K562 (cell line): Measurements from ENCODE around the gene SLC4A5. TPM values are rescaled to one million over a fixed set of nuclear protein-coding genes. Genes with fewer than 3 reads are reported as not detected.
A peak's percentile ranks its signal among the peaks of the same experiment; 100 is the strongest.

Experiments used
- ATAC-seq: fragments of 200-7000 bp; cut with Tn5 transposase; 3 replicates; pipeline ENCODE4 v1.9.1; 2020; ENCODE audit warnings: moderate library complexity
- BruUV-seq: library from RNA; stranded (reverse); fragments of 400-500 nt; replicated peaks from 2 replicates; lab custom pipeline; 2021; lab: Mats Ljungman, UMichigan
- CTCF ChIA-PET: fragments of 300-600 bp; formaldehyde crosslinking; extraction: SDS; loops from one replicate; lab custom pipeline; 2021; ENCODE audit warnings: low intra/inter-chr PET ratio; lab: Yijun Ruan, JAX
- POLR2A ChIA-PET: fragments of 300-600, 350-650 bp; sonication (Branson Sonifier 250); formaldehyde crosslinking; extraction: SDS; loops from one replicate; lab custom pipeline; 2021; ENCODE audit warnings: antibody characterized with exemption, inconsistent platforms; lab: Yijun Ruan, JAX
- DNase-seq, 4 experiments: peaks; one replicate each; pipeline versions ENCODE4 v3.0.0 to v3.0.0-alpha.2; 2011 to 2018; ENCODE audit warnings: low spot score in 3 of 4, mixed read lengths in 3 of 4; ENCODE audit errors: extremely low read depth in 1 of 4
- FAIRE-seq: peaks from 2 replicates; lab custom pipeline; 2011; peaks lifted over from hg19 to GRCh38; lab: Jason Lieb, UNC
- H2AFZ ChIP-seq: 2 replicates; pipeline ENCODE4 v1.6.0; 2011; ENCODE audit warnings: low read depth, low read length, control low read depth, inconsistent platforms
- H3K27ac ChIP-seq: fragments of 200-600 bp; 3 replicates; pipeline ENCODE4 v1.8.0; 2011; ENCODE audit warnings: low read depth, mild to moderate bottlenecking, control low read depth, inconsistent platforms, low read length, moderate library complexity, mixed read lengths; ENCODE audit errors: extremely low read depth
- H3K27me3 ChIP-seq, 2 experiments: fragments of 300-600 bp in 1 of 2; 2 replicates in 1 of 2; 3 replicates in 1 of 2; pipeline versions ENCODE4 v1.6.0 to v1.8.0; 2011; ENCODE audit warnings: inconsistent platforms in 2 of 2, low read length in 2 of 2, mild to moderate bottlenecking in 1 of 2, mixed read lengths in 1 of 2, moderate library complexity in 1 of 2; ENCODE audit not compliant: control insufficient read depth in 2 of 2, insufficient read depth in 2 of 2
- H3K36me3 ChIP-seq: fragments of 300-600 bp; 3 replicates; pipeline ENCODE4 v1.8.0; 2011; ENCODE audit warnings: mild to moderate bottlenecking, low read length, inconsistent platforms; ENCODE audit not compliant: control insufficient read depth, insufficient read depth
- H3K4me1 ChIP-seq, 2 experiments: fragments of 200-600 bp in 1 of 2; replicated peaks in 1 of 2; 2 replicates in 1 of 2; 3 replicates in 1 of 2; pipeline versions ENCODE4 v1.5.1 to v1.8.0; 2011; ENCODE audit warnings: inconsistent platforms in 2 of 2, low read length in 2 of 2, mild to moderate bottlenecking in 1 of 2, mixed read lengths in 1 of 2, moderate library complexity in 1 of 2; ENCODE audit not compliant: control insufficient read depth in 2 of 2, insufficient read depth in 2 of 2
- H3K4me2 ChIP-seq: 2 replicates; pipeline ENCODE4 v1.6.1; 2011; ENCODE audit warnings: low read length, control low read depth, inconsistent platforms, mixed read lengths; ENCODE audit not compliant: insufficient read depth
- H3K4me3 ChIP-seq: fragments of 200-600 bp; sonication (generic), shearing (Covaris generic); 2 replicates; pipeline ENCODE4 v1.5.1; 2016; ENCODE audit warnings: control low read depth, inconsistent platforms
- H3K79me2 ChIP-seq: fragments of 200-600 bp; 3 replicates; pipeline ENCODE4 v1.8.0; 2011; ENCODE audit warnings: low read length, inconsistent platforms; ENCODE audit not compliant: control insufficient read depth, insufficient read depth
- H3K9ac ChIP-seq, 2 experiments: 2 replicates each; pipeline versions ENCODE4 v1.6.0 to v1.6.1; 2011; ENCODE audit warnings: low read depth in 2 of 2, low read length in 2 of 2, control low read depth in 1 of 2, inconsistent platforms in 1 of 2, mild to moderate bottlenecking in 1 of 2, mixed read lengths in 1 of 2; ENCODE audit not compliant: insufficient read depth in 1 of 2
- H3K9me1 ChIP-seq: one replicate; pipeline ENCODE4 v1.6.0; 2011; ENCODE audit warnings: inconsistent platforms, mild to moderate bottlenecking, low read length, moderate library complexity; ENCODE audit not compliant: control insufficient read depth, insufficient read depth
- H3K9me3 ChIP-seq: replicated peaks from 2 replicates; pipeline ENCODE4 v1.5.1; 2011; ENCODE audit warnings: low read depth, low read length, inconsistent platforms; ENCODE audit not compliant: control insufficient read depth, insufficient read depth
- H4K20me1 ChIP-seq: replicated peaks from 2 replicates; pipeline ENCODE4 v1.6.1; 2011; ENCODE audit warnings: low read length, inconsistent platforms, mixed read lengths; ENCODE audit not compliant: control insufficient read depth, insufficient read depth
- ATF1 ChIP-seq, 2 experiments: fragments of 450-650 bp in 1 of 2; IDR thresholded peaks; 2 replicates each; pipeline ENCODE4 v1.6.1; 2016; ENCODE audit warnings: missing compliant biosample characterization in 1 of 2, missing genetic modification characterization in 1 of 2
- FOS ChIP-seq: IDR thresholded peaks from 3 replicates; pipeline ENCODE4 v1.6.1; 2011; ENCODE audit not compliant: insufficient read length; ENCODE audit errors: extremely low read depth
- FOXJ3 ChIP-seq: sonication (generic); formaldehyde crosslinking; IDR thresholded peaks from 2 replicates; pipeline ENCODE4 v1.4.0; 2020; ENCODE audit warnings: mild to moderate bottlenecking, missing genetic modification reagents
- GATAD2A ChIP-seq: fragments of 450-650 bp; IDR thresholded peaks from 2 replicates; pipeline ENCODE4 v1.6.1; 2017
- MCM7 ChIP-seq, 2 experiments: fragments of 450-650 bp; IDR thresholded peaks; 2 replicates each; pipeline ENCODE4 v1.6.1; 2016 to 2018
- NFYB ChIP-seq: IDR thresholded peaks from 2 replicates; pipeline ENCODE4 v1.6.1; 2011; ENCODE audit warnings: mild to moderate bottlenecking, moderate library complexity; ENCODE audit not compliant: insufficient read length; ENCODE audit errors: extremely low read depth
- RAD51 ChIP-seq: fragments of 450-650 bp; IDR thresholded peaks from 2 replicates; pipeline ENCODE4 v1.7.1; 2016; ENCODE audit warnings: low read depth, mild to moderate bottlenecking, borderline replicate concordance
- RB1 ChIP-seq: fragments of 450-650 bp; IDR thresholded peaks from 2 replicates; pipeline ENCODE4 v1.6.1; 2017; ENCODE audit warnings: low read depth, mild to moderate bottlenecking
- TBL1XR1 ChIP-seq, 2 experiments: IDR thresholded peaks; 2 replicates each; pipeline ENCODE4 v1.6.1; 2012; ENCODE audit warnings: improper control_type of control experiment in 2 of 2, low read length in 2 of 2, mild to moderate bottlenecking in 1 of 2
- TCF7 ChIP-seq: sonication (generic); IDR thresholded peaks from 2 replicates; pipeline ENCODE4 v1.6.1; 2016; ENCODE audit warnings: antibody characterized with exemption, borderline replicate concordance
- TCF7L2 ChIP-seq: fragments of 150-350 bp; IDR thresholded peaks from 2 replicates; pipeline ENCODE4 v1.6.1; 2016; ENCODE audit warnings: low read depth, mild to moderate bottlenecking, low read length, moderate library complexity
- TOE1 ChIP-seq, 2 experiments: fragments of 450-650 bp in 1 of 2; sonication (generic) in 1 of 2; formaldehyde crosslinking in 1 of 2; IDR thresholded peaks; 2 replicates each; pipeline versions ENCODE4 v1.7.1 to v1.8.0; 2016 to 2022; ENCODE audit warnings: borderline replicate concordance in 2 of 2, mild to moderate bottlenecking in 2 of 2, antibody characterized with exemption in 1 of 2, inconsistent platforms in 1 of 2, low read depth in 1 of 2, missing genetic modification reagents in 1 of 2, moderate library complexity in 1 of 2
- YY1 ChIP-seq, 3 experiments: IDR thresholded peaks; 2 replicates each; pipeline ENCODE4 v1.6.1; 2011; ENCODE audit warnings: low read length in 2 of 3, mild to moderate bottlenecking in 2 of 3, moderate library complexity in 2 of 3, borderline replicate concordance in 1 of 3, control low read depth in 1 of 3, low read depth in 1 of 3; ENCODE audit not compliant: insufficient read depth in 3 of 3, insufficient replicate concordance in 2 of 3, control insufficient read depth in 1 of 3, insufficient read length in 1 of 3; ENCODE audit errors: extremely low read depth in 1 of 3
- ZBED1 ChIP-seq: IDR thresholded peaks from 2 replicates; pipeline ENCODE4 v1.6.1; 2014
- ZNF124 ChIP-seq: sonication (generic); formaldehyde crosslinking; IDR thresholded peaks from 2 replicates; pipeline ENCODE4 v1.8.1; 2022; ENCODE audit warnings: missing genetic modification reagents
- ZNF561 ChIP-seq: fragments of 450-650 bp; formaldehyde crosslinking; conservative IDR thresholded peaks from 2 replicates; pipeline ENCODE4 v1.4.0; 2020; ENCODE audit warnings: mild to moderate bottlenecking, moderate library complexity
- ZNF699 ChIP-seq: fragments of 250-450 bp; sonication (Bioruptor Pico); IDR thresholded peaks from 2 replicates; pipeline ENCODE4 v1.8.0; 2021; ENCODE audit warnings: mild to moderate bottlenecking, moderate library complexity; ENCODE audit not compliant: insufficient replicate concordance
- WGBS: fragments of 100-300 bp; shearing (Covaris generic); methylation state at CpG from one replicate; pipeline ENCODE4 v1.1.6; 2016; ENCODE audit warnings: low coverage, mixed read lengths; ENCODE audit not compliant: insufficient coverage; ENCODE audit errors: missing lambda C conversion rate; 5-methylcytosine and 5-hydroxymethylcytosine counted together
- in situ Hi-C: fragments of 300-500 bp; cut with MboI; formaldehyde crosslinking; loops from 4 replicates; pipeline ENCODE4 v1.15.0; 2018; ENCODE audit warnings: inconsistent platforms, mixed read lengths
- intact Hi-C: fragments of 100-400 bp; cut with micrococcal nuclease; formaldehyde crosslinking; loops from 2 replicates; pipeline ENCODE4 v1.14.2; 2022
- polyA plus RNA-seq, 8 experiments: library from polyadenylated mRNA; depleted of rRNA in 4 of 8; stranded (reverse) in 5 of 8; unstranded in 3 of 8; fragments of >200 nt; fragmentation: Nextera tagmentation in 2 of 8; fragmentation: Illumina TruSeq in 1 of 8; extraction: Ambion mirVana in 2 of 8; extraction: Trizol in 1 of 8; gene quantifications; 2 replicates each; pipeline versions ENCODE4 v1.2.1 to v1.2.3, GENCODE V29; 2011 to 2014; ENCODE audit warnings: inconsistent platforms in 1 of 8, missing spikeins in 1 of 8
- total RNA-seq, 7 experiments: library from RNA; depleted of rRNA in 6 of 7; stranded (reverse); fragments of >200 nt in 6 of 7; fragmentation: Illumina TruSeq in 2 of 7; extraction: Trizol in 2 of 7; gene quantifications; 2 replicates each; pipeline versions ENCODE4 v1.2.1 to v1.2.3, GENCODE V29; 2011 to 2021; ENCODE audit warnings: low replicate concordance in 1 of 7
- TF ChIP-seq, protein P1 (sequence below): sonication (generic); IDR thresholded peaks from 2 replicates; pipeline ENCODE4 v1.6.1; 2016
- TF ChIP-seq, protein P2 (sequence below): sonication (generic); formaldehyde crosslinking; IDR thresholded peaks from 2 replicates; pipeline ENCODE4 v1.5.0; 2020; ENCODE audit warnings: missing genetic modification reagents
- TF ChIP-seq, protein P3 (sequence below): fragments of 450-650 bp; formaldehyde crosslinking; IDR thresholded peaks from 2 replicates; pipeline ENCODE4 v1.4.0; 2020; ENCODE audit warnings: mild to moderate bottlenecking, mixed read lengths

The SLC4A5 gene
- total and polyA plus RNA-seq, 9 of the 15 experiments (the other 6 are each of a cell fraction or from before 2014, with no cell fraction given) = 0.03 to 0.77 (median 0.14) TPM; not detected in 1

DNA sequence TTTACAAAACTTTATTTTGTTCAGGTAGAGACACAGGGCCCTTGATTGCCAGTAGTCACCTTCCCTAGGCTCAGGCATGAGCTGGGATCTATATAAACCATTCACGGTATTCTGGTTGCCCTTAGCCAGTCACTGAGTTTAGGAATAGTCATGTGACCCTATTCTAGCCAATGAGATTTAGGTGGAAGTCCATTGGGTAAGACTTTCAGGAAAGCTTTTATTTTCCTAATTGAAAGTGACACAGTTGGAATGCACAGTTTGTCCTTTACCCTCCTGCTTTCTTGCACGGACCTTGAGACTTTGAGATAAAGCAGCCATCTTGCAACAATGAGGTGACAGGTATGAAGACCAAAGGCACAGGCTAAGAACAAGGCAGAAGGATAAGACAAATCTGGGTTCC is 21.5 kb downstream of the SLC4A5 start:
- no peaks in the 10 kb centered on the region for H3K27me3 ChIP-seq
- peak overlapping the region; percentile 41 for H2AFZ ChIP-seq
- H3K9ac ChIP-seq = no peak overlapping the region
- TF ChIP-seq TOE1 (IDR thresholded peaks at IDR 0.05; ENCODE audit: borderline replicate concordance) = peak; percentile 85; the same call in 1 of the 2 replicates
- no peak for TF ChIP-seq TOE1 (CRISPR knock-in tag; IDR thresholded peaks at IDR 0.05; ENCODE audit: borderline replicate concordance, low read depth)
- no peak for TF ChIP-seq TBL1XR1 (IDR thresholded peaks at IDR 0.05; ENCODE audit: low read length in 2 of 2)
- no peak for TF ChIP-seq ZNF699 (CRISPR knock-in tag)
- no peak for TF ChIP-seq TCF7L2
- no peak for TF ChIP-seq GATAD2A
- TF ChIP-seq, protein P1, sequence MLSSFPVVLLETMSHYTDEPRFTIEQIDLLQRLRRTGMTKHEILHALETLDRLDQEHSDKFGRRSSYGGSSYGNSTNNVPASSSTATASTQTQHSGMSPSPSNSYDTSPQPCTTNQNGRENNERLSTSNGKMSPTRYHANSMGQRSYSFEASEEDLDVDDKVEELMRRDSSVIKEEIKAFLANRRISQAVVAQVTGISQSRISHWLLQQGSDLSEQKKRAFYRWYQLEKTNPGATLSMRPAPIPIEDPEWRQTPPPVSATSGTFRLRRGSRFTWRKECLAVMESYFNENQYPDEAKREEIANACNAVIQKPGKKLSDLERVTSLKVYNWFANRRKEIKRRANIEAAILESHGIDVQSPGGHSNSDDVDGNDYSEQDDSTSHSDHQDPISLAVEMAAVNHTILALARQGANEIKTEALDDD = no peak
- no peak for TF ChIP-seq FOXJ3
- TF ChIP-seq ZBED1 = no peak
- TF ChIP-seq RB1 = no peak
- TF ChIP-seq, protein P2, sequence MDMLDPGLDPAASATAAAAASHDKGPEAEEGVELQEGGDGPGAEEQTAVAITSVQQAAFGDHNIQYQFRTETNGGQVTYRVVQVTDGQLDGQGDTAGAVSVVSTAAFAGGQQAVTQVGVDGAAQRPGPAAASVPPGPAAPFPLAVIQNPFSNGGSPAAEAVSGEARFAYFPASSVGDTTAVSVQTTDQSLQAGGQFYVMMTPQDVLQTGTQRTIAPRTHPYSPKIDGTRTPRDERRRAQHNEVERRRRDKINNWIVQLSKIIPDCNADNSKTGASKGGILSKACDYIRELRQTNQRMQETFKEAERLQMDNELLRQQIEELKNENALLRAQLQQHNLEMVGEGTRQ (CRISPR knock-in tag) = peak; percentile 59
- no peak for TF ChIP-seq ZNF561 (CRISPR knock-in tag)
- TF ChIP-seq, protein P3, sequence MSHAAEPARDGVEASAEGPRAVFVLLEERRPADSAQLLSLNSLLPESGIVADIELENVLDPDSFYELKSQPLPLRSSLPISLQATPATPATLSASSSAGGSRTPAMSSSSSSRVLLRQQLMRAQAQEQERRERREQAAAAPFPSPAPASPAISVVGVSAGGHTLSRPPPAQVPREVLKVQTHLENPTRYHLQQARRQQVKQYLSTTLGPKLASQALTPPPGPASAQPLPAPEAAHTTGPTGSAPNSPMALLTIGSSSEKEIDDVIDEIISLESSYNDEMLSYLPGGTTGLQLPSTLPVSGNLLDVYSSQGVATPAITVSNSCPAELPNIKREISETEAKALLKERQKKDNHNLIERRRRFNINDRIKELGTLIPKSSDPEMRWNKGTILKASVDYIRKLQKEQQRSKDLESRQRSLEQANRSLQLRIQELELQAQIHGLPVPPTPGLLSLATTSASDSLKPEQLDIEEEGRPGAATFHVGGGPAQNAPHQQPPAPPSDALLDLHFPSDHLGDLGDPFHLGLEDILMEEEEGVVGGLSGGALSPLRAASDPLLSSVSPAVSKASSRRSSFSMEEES (CRISPR knock-in tag) = peak; percentile 90
- peak; percentile 33 for TF ChIP-seq FOS
- no peak for TF ChIP-seq ZNF124 (CRISPR knock-in tag)
- peak in 1 of 3 experiments; percentile 7 for TF ChIP-seq YY1 (IDR thresholded peaks at IDR 0.05; ENCODE audit: borderline replicate concordance in 1 of 3, control insufficient read depth in 1 of 3, extremely low read depth in 1 of 3, insufficient read depth in 3 of 3, insufficient read length in 1 of 3, insufficient replicate concordance in 2 of 3, low read depth in 1 of 3, low read length in 2 of 3)
- no peak for TF ChIP-seq MCM7 (IDR thresholded peaks at IDR 0.05)
- no peak for TF ChIP-seq ATF1 (CRISPR knock-in tag; IDR thresholded peaks at IDR 0.05)
- TF ChIP-seq ATF1 (tag; IDR thresholded peaks at IDR 0.05) = no peak
- peak; percentile 78 for TF ChIP-seq NFYB
- peak; percentile 78 for TF ChIP-seq RAD51
- TF ChIP-seq TCF7 = no peak
- H3K4me2 ChIP-seq = no peak overlapping the region; the same call in 1 of the 2 replicates
- no peak overlapping the region for H3K27ac ChIP-seq
- no peak overlapping the region for H3K4me3 ChIP-seq
- H3K79me2 ChIP-seq = no peaks in the 10 kb centered on the region
- ChIA-PET CTCF (no interaction called here), POLR2A (no interaction called here)
- peak; percentile 74 for ATAC-seq
- intact Hi-C loops = no loop called here
- FAIRE-seq = no peak
- 10% methylated on average over 2 of the region's 2 CpGs for WGBS
- H3K9me3 ChIP-seq = no peaks in the 10 kb centered on the region
- no peaks in the 10 kb centered on the region for H4K20me1 ChIP-seq
- in situ Hi-C loops = no loop called here
- no peaks in the 10 kb centered on the region for H3K36me3 ChIP-seq
- H3K9me1 ChIP-seq = no peaks in the 10 kb centered on the region
- DNase-seq = peak; percentile 11 to 70 (median 53)
- no TSS peak for BruUV-seq
- H3K4me1 ChIP-seq = peaks cover 0 to 2% of the 10 kb centered on the region in 2 experiments; a peak in 1 of 5 replicates
